GM15510 (cell line): ENCODE data around the gene EP300.

ENCODE experiments used
- POLR2A ChIP-seq: IDR thresholded peaks from 3 replicates; pipeline ENCODE4 v1.6.1; 2011; ENCODE audit warnings: borderline replicate concordance; ENCODE audit not compliant: insufficient read length; ENCODE audit errors: extremely low read depth

Gene EP300

GRCh38 chr22:41092023-41092817 lies at the start of gene EP300:
Gene EP300, plus strand, starts transcription at chr22:41092592. Its CDS starts 413 bp downstream, at chr22:41093005.
- TF ChIP-seq POLR2A: peak; percentile 76

- no peak for TF ChIP-seq POLR2A
These were observed 48.7 kb upstream of the EP300 start for GRCh38 chr22:41043722-41044121.

- TF ChIP-seq POLR2A: no peak
These were observed 44.6 kb upstream of the EP300 start for GRCh38 chr22:41047801-41048211.

GRCh38 chr22:41048791-41049717 lies 43.3 kb upstream of the EP300 start:
- TF ChIP-seq POLR2A: no peak

GRCh38 chr22:41050883-41051282 lies 41.5 kb upstream of the EP300 start:
- no peak for TF ChIP-seq POLR2A

- TF ChIP-seq POLR2A: no peak
These were observed 39.5 kb upstream of the EP300 start for GRCh38 chr22:41052661-41053490.

GRCh38 chr22:41057076-41057475 lies 35.3 kb upstream of the EP300 start:
- TF ChIP-seq POLR2A: no peak

GRCh38 chr22:41062146-41062545 lies 30.2 kb upstream of the EP300 start:
- no peak for TF ChIP-seq POLR2A

GRCh38 chr22:41070665-41071331 lies 21.6 kb upstream of the EP300 start:
- no peak for TF ChIP-seq POLR2A

GRCh38 chr22:41074061-41074460 lies 18.3 kb upstream of the EP300 start:
- TF ChIP-seq POLR2A: no peak

GRCh38 chr22:41074466-41074865 lies 17.9 kb upstream of the EP300 start:
- TF ChIP-seq POLR2A: no peak

GRCh38 chr22:41074941-41075710 lies 17.3 kb upstream of the EP300 start:
- TF ChIP-seq POLR2A: no peak

- TF ChIP-seq POLR2A: no peak
These were observed 16.4 kb upstream of the EP300 start for GRCh38 chr22:41075946-41076345.
